A204.1 (cell line): ENCODE results near the gene CDH5.
A peak's percentile ranks its signal among the peaks of the same experiment; 100 is the strongest.
"Not testable (repeated sequence)": the region's sequence is repeated elsewhere in the genome, so short reads cannot be mapped to it uniquely, and the experiment has no call there.

ENCODE experiments used
- FAIRE-seq: peaks from 2 replicates; lab custom pipeline; 2012; peaks lifted over from hg19 to GRCh38; lab: Jason Lieb, UNC

The CDH5 gene, protein sequence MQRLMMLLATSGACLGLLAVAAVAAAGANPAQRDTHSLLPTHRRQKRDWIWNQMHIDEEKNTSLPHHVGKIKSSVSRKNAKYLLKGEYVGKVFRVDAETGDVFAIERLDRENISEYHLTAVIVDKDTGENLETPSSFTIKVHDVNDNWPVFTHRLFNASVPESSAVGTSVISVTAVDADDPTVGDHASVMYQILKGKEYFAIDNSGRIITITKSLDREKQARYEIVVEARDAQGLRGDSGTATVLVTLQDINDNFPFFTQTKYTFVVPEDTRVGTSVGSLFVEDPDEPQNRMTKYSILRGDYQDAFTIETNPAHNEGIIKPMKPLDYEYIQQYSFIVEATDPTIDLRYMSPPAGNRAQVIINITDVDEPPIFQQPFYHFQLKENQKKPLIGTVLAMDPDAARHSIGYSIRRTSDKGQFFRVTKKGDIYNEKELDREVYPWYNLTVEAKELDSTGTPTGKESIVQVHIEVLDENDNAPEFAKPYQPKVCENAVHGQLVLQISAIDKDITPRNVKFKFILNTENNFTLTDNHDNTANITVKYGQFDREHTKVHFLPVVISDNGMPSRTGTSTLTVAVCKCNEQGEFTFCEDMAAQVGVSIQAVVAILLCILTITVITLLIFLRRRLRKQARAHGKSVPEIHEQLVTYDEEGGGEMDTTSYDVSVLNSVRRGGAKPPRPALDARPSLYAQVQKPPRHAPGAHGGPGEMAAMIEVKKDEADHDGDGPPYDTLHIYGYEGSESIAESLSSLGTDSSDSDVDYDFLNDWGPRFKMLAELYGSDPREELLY

GRCh38 chr16:66366433-66367299, at the start of gene CDH5:
Gene CDH5, plus strand, starts transcription at chr16:66366691. Its CDS starts 12,647 bp downstream, at chr16:66379338.
- no peak for FAIRE-seq

DNA sequence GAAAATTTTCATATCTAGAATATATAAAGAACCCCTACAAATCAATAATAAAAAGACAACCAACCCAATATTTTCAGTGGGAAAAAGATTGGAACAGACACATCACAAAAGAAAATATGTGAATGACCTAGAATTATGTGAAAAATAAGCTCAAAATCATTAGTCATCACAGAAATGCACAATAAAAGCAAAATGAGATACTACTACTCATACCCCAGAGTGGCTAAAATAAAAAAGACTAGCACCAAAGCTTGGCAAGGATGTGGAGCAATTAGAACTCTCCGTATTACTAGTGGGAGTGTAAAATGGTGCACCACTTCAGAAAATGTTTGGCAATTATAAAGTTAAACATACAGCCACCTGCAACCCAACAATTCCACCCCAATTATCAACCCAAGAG, 48.0 kb upstream of the CDH5 start:
- FAIRE-seq = no peak

DNA sequence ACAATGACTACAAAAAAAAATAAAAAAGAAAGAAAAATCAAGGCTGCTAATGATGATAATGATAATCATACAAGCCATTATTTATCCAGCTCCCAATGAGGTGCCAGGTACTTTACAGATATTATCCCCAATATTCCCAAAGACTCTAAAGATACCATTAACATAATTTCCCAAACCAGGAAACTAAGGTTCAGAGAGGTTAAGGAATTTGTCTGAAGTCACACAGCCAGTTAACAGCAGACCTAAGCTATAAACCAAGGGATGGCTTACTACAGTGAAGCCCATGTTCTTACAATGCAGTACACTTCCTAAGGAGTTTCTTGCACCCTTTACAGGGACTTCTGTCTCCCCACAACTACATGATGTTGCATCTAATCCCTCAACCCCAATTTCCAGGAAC, 45.7 kb upstream of the CDH5 start:
- no peak for FAIRE-seq

GRCh38 chr16:66322174-66322573, 44.3 kb upstream of the CDH5 start:
- FAIRE-seq = no peak

DNA sequence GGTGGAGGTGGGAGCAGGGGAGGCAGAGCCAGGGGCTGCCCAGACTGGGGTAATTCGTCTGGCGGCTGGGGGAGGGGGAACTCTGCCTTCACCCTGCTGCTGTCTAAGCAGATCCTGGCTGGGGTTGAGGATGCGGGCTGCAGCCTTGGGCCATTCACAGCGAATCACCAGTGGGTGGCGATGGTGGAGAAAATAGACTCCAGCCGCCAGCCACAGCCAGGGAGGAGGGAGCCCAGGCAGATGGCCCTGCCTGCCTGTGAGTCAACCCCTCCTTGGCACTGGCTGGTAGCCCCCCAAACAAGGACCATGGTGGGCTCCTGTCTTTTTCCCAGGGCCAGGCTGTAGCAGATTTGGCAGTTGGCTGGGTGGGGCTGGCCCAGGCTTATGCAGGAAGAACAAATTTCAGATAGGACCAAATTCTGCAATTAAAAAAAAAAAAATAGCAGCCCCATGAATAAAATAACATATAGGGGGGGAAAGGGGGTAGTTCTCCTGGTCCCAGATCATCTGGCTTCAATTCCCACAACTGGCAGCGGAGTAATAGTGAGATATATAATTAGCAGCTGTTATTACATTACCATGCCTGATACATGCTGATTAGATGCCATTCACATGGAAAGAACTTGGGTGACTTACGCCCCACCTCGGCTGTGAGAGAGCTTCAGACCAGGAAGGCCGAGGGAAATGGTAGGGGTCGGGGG, 41.5 kb upstream of the CDH5 start:
- no peak for FAIRE-seq

DNA sequence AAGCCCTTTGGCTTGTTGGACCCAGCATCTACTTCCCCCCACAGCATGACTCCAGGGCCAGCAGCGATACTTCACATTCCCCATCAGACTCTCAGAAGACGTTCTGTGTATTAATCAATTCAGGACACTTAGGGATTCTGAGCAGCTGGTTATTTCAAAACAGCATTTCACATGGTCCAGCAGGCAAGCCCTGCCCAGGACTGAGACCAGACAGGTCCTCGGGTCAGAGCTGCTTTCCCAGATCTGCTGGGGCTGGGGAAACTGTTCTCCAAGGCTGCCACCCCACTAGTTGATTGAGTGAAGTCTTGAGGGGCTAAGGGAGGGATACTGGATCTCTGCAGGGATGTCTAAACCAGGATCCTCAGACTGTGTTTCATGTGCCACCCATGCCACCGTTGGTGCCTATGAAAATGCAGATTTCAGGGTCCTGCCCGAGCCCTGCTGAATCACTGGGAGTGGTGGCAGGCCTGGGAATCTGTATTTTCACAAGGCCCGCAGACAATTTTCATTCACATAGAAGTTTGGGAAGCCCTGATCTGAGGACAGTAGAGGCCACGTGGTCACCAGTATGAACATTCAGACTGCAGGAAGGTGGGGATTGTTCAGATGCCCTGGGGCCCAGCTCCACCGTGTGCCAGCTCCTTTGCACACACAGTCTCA, 40.6 kb upstream of the CDH5 start:
- no peak for FAIRE-seq

GRCh38 chr16:66326991-66327513, 39.4 kb upstream of the CDH5 start:
- FAIRE-seq = no peak

- no peak for FAIRE-seq
Observed at GRCh38 chr16:66328282-66328681, 38.2 kb upstream of the CDH5 start.

- not testable (repeated sequence) for FAIRE-seq
Observed at GRCh38 chr16:66331464-66331863, 35.0 kb upstream of the CDH5 start.

DNA sequence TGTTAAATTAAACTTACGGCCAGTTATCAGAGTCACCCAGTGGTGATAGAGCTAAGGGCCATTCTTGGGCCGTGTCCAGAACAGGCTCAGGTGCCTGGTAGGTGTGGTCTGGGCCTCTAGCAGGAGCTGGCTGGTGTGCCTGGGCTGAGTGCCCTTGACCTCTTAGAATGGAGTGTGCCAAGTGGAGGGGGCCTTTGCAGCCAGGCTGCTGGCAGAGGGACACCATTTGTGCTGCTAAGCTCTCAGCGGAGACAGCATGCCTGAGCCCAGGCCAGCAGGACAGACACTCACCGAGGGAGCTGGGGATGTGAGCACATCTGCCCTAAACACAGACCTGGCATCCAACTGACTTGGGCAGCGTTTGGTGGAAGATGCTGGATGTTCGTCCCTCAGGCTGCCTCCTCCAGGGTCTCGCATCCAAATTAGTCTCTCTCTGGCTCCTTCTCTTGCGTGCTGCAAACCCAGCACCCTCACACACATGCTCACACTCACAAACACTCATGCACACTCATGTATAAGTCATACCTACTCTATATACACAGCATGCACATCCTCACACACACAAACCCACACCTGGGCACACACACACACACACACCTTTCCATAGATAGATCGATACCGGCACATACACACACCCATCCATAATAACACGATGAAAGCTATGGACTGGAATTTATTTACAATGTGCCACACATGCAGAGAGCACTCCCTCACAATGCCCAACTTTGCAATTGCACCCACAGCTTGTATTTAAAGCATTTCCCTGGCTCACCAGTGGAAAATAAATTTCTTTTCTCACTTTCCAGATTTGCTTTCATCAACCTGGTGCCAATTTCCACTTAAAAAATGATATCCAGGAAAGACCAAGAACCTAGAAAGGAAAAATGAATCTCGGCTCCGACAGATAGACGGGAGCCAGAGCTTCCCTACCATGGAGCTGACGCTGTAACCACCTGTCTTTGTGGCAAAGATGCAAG, 33.6 kb upstream of the CDH5 start:
- FAIRE-seq = no peak

DNA sequence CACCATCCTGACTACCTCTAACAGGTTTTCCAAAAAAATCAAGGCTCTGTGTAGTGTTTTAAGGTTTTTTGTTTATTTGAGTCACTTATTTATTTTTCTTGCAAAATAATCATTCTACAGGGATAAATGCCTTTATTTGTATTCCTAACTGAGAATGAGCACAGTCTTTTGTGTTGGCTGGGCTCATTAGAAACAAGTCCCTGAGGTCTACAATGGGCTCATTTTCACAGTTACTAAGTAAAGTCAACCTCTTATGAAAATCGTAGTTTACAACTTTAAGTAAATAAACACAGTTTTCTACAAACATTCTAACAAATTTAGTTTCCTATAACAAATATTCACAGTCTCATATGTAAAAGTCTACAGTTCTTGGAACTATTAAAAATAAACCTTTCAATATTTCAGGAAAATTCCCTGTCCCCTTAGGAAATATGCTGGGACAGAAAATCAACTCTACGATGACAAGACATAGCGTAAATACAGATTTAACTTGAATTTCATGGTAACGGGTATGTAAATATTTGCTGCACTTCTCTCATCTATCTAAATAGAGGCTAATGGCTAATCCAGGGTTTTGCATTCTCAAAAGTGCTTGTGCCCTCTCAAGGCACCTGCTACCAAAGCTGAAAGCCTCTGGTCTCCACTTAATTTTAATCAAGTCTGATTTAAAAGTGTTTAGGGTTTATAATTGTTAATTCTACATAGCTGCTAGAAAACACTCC, 31.5 kb upstream of the CDH5 start:
- no peak for FAIRE-seq

DNA sequence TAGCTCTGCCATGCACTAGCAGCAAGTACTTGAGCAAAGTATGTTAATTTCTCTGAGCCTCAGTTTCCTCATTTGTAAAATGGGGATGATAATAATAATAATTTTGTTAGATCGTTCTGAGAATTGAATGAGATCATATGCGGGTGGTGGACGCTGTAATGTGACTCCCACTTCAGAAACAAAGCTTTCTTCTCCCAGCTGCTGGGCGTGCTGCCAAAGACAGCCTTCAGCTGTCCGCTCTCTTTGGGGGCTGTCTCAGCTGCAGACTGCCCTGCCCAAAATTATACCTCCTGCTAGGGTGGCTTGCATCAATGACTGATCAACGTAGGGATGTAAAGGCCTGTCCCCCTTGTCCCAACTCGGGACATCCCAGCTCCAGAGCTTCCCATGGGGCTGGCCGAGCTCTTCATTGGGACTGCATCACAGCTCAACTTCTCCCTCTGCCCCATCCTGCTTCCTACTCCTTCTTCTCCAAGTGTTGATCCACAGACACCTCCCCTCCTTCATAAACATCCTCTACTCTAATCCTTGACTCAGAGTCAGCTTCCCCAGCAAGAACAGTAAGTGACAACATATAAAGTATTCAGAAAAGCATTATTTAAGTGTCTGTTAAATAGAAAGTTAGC, 30.7 kb upstream of the CDH5 start:
- FAIRE-seq = no peak

GRCh38 chr16:66337463-66338188, 28.9 kb upstream of the CDH5 start:
- FAIRE-seq = no peak

- no peak for FAIRE-seq
Observed at GRCh38 chr16:66342294-66342900, 24.1 kb upstream of the CDH5 start.

DNA sequence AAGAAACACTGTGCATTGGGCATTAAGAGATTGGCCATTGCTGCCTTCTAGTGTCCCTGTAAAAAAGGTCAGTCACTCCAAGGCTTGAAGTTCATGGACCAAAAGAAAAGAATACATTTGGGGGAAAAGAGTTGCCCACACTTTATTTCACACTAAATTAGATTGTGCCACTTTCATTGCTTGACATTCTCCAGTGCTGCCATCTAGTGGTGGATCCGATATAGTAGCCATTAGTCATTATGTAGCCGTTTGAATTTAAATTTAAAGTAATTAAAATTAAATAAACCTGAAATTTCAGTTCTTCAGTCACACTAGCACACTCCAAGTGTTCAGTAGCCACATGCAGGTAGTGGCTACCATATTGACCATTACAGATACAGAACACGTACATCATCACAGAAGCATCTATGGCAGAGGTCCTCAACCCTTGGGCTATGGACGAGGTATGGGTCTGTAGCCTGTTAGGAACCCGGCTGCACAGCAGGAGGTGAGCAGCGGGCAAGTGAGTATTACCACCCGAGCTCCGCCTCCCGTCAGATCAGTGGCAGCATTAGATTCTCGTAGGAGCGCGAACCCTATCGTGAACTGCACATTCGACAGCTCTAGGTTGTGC, 21.9 kb upstream of the CDH5 start:
- FAIRE-seq = peak; percentile 91

- no peak for FAIRE-seq
Observed at GRCh38 chr16:66346221-66346620, 20.3 kb upstream of the CDH5 start.

DNA sequence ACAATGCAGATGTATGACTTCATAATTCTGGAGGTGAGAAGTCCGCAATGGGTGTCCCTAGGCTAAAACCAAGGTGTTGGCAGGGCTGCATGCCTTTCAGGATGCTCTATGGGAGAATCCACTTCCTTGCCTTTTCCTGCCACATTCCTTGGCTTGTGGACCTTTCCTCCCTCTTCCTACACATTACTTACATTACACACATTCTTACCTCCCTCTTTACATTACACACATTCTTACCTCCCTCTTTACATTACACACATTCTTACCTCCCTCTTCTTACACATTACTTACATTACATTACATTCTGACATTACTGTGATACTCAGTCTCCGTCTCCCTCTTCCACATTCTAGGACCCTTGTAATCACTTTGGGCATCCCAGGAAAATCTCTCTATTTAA, 14.2 kb upstream of the CDH5 start:
- no peak for FAIRE-seq
